KMS-11 (cell line): ENCODE measurements around the gene TRPV3.

Source experiments
- H2AFZ ChIP-seq: fragments of 200-600 bp; sonication (generic); 2 replicates; pipeline ENCODE4 v1.6.1; 2016; ENCODE audit warnings: antibody characterized with exemption, mixed run types, low read depth
- H3K27ac ChIP-seq: fragments of 200-600 bp; sonication (generic); 2 replicates; pipeline ENCODE4 v1.6.1; 2016; ENCODE audit warnings: mild to moderate bottlenecking, mixed run types
- H3K27me3 ChIP-seq: fragments of 200-600 bp; sonication (generic); 2 replicates; pipeline ENCODE4 v1.6.1; 2017; ENCODE audit warnings: mild to moderate bottlenecking, low read depth, mixed run types, moderate library complexity; ENCODE audit not compliant: insufficient read depth
- H3K36me3 ChIP-seq: fragments of 200-600 bp; sonication (generic); 2 replicates; pipeline ENCODE4 v1.6.1; 2017; ENCODE audit warnings: mild to moderate bottlenecking, mixed run types; ENCODE audit not compliant: insufficient read depth
- H3K4me1 ChIP-seq: fragments of 200-600 bp; sonication (generic); 2 replicates; pipeline ENCODE4 v1.6.1; 2016; ENCODE audit warnings: mild to moderate bottlenecking, low read depth, mixed run types; ENCODE audit not compliant: poor library complexity, severe bottlenecking
- H3K4me2 ChIP-seq: fragments of 200-600 bp; sonication (generic); 2 replicates; pipeline ENCODE4 v1.7.0; 2016; ENCODE audit warnings: mild to moderate bottlenecking, mixed run types
- H3K4me3 ChIP-seq: fragments of 200-600 bp; sonication (generic); IDR thresholded peaks from 2 replicates; pipeline ENCODE4 v1.6.1; 2017; ENCODE audit warnings: low read depth, low read length, mixed read lengths; ENCODE audit not compliant: insufficient read depth
- H3K79me2 ChIP-seq: fragments of 200-600 bp; sonication (generic); 2 replicates; pipeline ENCODE4 v1.6.1; 2016; ENCODE audit warnings: low read depth, mixed run types; ENCODE audit not compliant: insufficient read depth
- H3K9ac ChIP-seq: fragments of 200-600 bp; sonication (generic); 2 replicates; pipeline ENCODE4 v1.6.1; 2016; ENCODE audit warnings: mild to moderate bottlenecking, mixed run types
- H4K20me1 ChIP-seq: fragments of 200-600 bp; sonication (generic); 2 replicates; pipeline ENCODE4 v1.6.1; 2016; ENCODE audit warnings: mild to moderate bottlenecking, mixed run types; ENCODE audit not compliant: insufficient read depth
- TF ChIP-seq, protein P1 (sequence below): fragments of 200-600 bp; sonication (generic); conservative IDR thresholded peaks from 2 replicates; pipeline ENCODE4 v1.6.1; 2017; ENCODE audit warnings: low read depth, mild to moderate bottlenecking, antibody characterized with exemption, low read length, moderate library complexity, mixed read lengths

Gene TRPV3

DNA sequence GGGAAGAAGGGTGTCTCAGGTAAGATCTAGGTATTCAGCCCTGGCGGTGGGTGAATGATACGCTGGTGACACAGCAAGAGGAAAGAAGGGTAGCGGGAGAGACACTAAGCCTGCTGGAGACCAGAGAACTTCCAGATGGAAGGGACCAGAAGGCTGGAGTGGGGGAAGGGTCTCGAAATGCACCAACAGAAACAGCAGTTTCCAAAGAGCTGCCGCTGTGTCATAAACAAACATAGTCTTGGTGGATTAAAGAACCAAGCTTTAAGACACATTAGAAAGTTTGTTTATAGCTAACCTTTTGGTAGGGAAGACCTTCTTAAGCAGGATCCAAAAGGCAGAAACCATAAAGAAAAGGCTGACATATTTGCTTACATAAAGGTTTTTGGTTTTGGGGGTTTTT lies 20.9 kb downstream of the TRPV3 start:
- Histone ChIP-seq H3K36me3 (no peaks in the 10 kb centered on the region), H3K27me3 (no peaks in the 10 kb centered on the region), H3K4me3 (no peak overlapping the region), H3K27ac (no peak overlapping the region), H3K4me2 (no peak overlapping the region), H4K20me1 (no peaks in the 10 kb centered on the region), H2AFZ (no peak overlapping the region), H3K79me2 (no peaks in the 10 kb centered on the region), H3K9ac (no peak overlapping the region), H3K4me1 (no peaks in the 10 kb centered on the region)
- TF ChIP-seq, protein P1, sequence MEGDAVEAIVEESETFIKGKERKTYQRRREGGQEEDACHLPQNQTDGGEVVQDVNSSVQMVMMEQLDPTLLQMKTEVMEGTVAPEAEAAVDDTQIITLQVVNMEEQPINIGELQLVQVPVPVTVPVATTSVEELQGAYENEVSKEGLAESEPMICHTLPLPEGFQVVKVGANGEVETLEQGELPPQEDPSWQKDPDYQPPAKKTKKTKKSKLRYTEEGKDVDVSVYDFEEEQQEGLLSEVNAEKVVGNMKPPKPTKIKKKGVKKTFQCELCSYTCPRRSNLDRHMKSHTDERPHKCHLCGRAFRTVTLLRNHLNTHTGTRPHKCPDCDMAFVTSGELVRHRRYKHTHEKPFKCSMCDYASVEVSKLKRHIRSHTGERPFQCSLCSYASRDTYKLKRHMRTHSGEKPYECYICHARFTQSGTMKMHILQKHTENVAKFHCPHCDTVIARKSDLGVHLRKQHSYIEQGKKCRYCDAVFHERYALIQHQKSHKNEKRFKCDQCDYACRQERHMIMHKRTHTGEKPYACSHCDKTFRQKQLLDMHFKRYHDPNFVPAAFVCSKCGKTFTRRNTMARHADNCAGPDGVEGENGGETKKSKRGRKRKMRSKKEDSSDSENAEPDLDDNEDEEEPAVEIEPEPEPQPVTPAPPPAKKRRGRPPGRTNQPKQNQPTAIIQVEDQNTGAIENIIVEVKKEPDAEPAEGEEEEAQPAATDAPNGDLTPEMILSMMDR, result no peak

DNA sequence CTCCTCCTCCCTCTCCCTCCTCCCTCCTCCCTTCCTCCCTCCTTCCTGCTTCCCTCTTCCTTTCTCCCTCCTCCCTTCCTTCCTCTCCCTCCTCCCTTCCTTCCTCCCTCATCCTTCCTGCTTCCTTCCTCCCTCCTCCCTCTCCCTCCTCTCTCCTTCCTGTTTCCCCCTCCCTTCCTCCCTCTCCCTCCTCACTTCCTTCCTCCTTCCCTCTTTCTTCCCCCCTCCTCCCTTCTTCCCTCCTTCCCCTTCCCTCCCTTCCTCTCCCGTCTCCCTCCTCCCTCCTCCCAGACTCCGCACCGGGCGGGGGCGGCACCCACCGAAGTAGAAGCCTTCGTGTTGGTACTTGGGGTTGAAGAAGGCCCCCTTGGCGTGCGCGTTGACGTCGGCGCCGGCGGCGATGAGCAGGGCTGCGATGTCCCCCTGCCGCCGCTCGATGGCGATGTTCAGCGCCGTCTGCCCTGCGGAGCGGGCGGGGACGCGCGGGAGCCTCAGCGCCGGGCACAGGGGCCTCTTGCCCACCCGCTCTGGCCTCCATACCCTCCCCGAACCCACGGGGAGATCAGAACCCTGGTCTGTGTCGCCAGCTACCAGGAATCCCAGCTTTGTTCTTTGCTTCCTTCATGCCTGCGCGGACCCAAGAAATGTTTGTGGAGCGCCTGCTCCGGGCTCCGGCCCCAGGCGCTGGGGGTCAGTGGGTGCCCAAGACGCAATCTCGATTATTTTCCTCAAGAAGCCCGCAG lies 22.2 kb downstream of the TRPV3 start:
- H3K4me1 ChIP-seq, result no peaks in the 10 kb centered on the region
- H3K4me3 ChIP-seq, result no peak overlapping the region
- no peak overlapping the region for H2AFZ ChIP-seq
- no peaks in the 10 kb centered on the region for H3K27me3 ChIP-seq
- H3K36me3 ChIP-seq, result no peaks in the 10 kb centered on the region
- no peak overlapping the region for H3K27ac ChIP-seq
- no peak overlapping the region for H3K4me2 ChIP-seq
- H4K20me1 ChIP-seq, result no peaks in the 10 kb centered on the region
- H3K79me2 ChIP-seq, result no peaks in the 10 kb centered on the region
- H3K9ac ChIP-seq, result no peak overlapping the region
- TF ChIP-seq, protein P1, result no peak

DNA sequence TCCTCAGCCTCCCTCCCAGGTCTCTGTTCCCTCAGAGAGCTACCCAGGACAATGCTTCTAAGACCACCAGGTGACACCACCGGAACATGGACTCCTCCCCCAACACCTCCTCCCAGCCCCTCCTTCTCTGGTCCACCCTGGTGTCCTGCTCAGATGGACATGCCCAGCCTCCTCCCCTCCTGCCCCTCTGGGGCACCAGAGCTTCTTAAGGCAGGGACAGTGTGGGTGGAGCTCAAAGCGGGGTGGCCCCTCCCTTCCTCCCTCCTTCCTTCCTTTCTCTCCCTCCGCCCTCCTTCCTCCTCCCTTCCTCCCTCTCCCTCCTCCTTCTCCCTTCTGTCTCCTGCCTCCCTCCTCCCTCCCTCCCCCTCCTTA lies 22.7 kb downstream of the TRPV3 start:
- H3K27ac ChIP-seq, result no peak overlapping the region
- no peaks in the 10 kb centered on the region for H3K27me3 ChIP-seq
- no peak overlapping the region for H3K4me2 ChIP-seq
- no peak overlapping the region for H3K9ac ChIP-seq
- no peak overlapping the region for H2AFZ ChIP-seq
- no peaks in the 10 kb centered on the region for H3K4me1 ChIP-seq
- H3K79me2 ChIP-seq, result no peaks in the 10 kb centered on the region
- TF ChIP-seq, protein P1, result no peak
- no peaks in the 10 kb centered on the region for H3K36me3 ChIP-seq
- H4K20me1 ChIP-seq, result no peaks in the 10 kb centered on the region
- no peak overlapping the region for H3K4me3 ChIP-seq

DNA sequence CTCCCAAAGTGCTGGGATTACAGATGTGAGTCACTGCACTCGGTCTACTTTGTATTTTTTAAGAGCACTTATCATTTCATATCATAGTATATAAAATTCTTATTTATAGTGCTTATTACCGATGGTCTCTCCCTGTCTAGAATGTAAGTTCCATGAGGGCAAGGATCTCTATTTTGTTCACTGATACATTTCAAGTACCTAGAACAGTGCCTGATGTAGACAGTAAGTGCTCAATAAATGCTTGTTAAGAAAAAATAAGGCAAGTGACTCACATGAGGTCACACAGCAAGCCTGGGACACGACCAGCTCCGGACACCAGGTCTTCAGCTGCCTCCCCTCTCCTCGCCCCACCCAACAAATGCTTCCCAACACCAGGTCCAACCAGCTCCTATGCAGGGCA lies 23.9 kb downstream of the TRPV3 start:
- Histone ChIP-seq H3K27me3 (no peaks in the 10 kb centered on the region), H3K36me3 (no peaks in the 10 kb centered on the region), H3K4me3 (no peak overlapping the region), H4K20me1 (no peaks in the 10 kb centered on the region), H3K9ac (no peak overlapping the region), H3K4me2 (no peak overlapping the region), H3K27ac (no peak overlapping the region), H3K79me2 (no peaks in the 10 kb centered on the region), H3K4me1 (no peaks in the 10 kb centered on the region), H2AFZ (no peak overlapping the region)
- TF ChIP-seq, protein P1, result no peak

DNA sequence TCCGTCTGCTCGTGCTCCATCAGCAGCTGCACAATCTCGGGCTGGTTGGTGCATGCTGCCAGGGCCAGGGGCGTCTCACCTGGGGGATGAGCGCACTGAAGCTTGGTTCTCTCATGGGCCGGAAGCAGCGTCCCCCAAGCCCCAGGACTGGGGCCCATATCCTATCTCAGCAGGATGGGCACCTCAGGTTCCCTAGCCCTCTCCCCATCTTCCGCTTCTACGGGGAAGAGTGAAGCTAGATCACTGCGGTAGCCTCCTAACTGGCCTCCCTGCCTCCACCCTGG lies 24.8 kb downstream of the TRPV3 start:
- Histone ChIP-seq H3K4me1 (no peaks in the 10 kb centered on the region), H3K27ac (no peak overlapping the region), H3K27me3 (no peaks in the 10 kb centered on the region), H3K4me3 (no peak overlapping the region), H2AFZ (no peak overlapping the region), H3K9ac (no peak overlapping the region), H3K4me2 (no peak overlapping the region), H3K79me2 (no peaks in the 10 kb centered on the region), H3K36me3 (no peaks in the 10 kb centered on the region), H4K20me1 (no peaks in the 10 kb centered on the region)
- TF ChIP-seq, protein P1, result no peak
